ENCODE results near the gene EXOC4.

DNA sequence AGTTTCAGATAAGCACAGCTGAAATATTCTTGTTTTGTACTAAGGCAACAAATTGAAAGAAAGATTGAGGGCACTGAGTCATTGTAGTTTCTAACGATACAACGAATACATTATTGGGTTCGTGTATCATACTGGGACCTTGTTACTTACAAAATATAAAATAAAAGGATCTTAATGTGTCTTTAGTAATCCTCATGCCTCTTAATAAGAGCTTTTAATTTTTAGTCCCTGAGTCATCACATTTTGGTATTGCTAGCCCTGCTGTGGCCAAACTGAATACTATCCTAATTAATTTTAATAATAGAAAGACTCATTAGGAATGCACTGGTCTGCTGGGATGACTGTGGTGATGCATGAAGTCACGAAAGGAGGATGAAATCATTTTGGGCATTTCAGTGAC, 309.7 kb downstream of the EXOC4 start:
- TF ChIP-seq, protein P1, sequence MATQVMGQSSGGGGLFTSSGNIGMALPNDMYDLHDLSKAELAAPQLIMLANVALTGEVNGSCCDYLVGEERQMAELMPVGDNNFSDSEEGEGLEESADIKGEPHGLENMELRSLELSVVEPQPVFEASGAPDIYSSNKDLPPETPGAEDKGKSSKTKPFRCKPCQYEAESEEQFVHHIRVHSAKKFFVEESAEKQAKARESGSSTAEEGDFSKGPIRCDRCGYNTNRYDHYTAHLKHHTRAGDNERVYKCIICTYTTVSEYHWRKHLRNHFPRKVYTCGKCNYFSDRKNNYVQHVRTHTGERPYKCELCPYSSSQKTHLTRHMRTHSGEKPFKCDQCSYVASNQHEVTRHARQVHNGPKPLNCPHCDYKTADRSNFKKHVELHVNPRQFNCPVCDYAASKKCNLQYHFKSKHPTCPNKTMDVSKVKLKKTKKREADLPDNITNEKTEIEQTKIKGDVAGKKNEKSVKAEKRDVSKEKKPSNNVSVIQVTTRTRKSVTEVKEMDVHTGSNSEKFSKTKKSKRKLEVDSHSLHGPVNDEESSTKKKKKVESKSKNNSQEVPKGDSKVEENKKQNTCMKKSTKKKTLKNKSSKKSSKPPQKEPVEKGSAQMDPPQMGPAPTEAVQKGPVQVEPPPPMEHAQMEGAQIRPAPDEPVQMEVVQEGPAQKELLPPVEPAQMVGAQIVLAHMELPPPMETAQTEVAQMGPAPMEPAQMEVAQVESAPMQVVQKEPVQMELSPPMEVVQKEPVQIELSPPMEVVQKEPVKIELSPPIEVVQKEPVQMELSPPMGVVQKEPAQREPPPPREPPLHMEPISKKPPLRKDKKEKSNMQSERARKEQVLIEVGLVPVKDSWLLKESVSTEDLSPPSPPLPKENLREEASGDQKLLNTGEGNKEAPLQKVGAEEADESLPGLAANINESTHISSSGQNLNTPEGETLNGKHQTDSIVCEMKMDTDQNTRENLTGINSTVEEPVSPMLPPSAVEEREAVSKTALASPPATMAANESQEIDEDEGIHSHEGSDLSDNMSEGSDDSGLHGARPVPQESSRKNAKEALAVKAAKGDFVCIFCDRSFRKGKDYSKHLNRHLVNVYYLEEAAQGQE (tag by site-specific recombination; IDR thresholded peaks at IDR 0.05) = no peak
- no peak for TF ChIP-seq ZNF324 (tag by site-specific recombination; IDR thresholded peaks at IDR 0.05)
- no peak for TF ChIP-seq KLF7 (tag by site-specific recombination; IDR thresholded peaks at IDR 0.05; ENCODE audit: borderline replicate concordance)
- no peak for TF ChIP-seq ZNF501 (tag by site-specific recombination; IDR thresholded peaks at IDR 0.05)
- no peak for TF ChIP-seq ZNF239 (tag by site-specific recombination; IDR thresholded peaks at IDR 0.05)
- TF ChIP-seq, protein P2, sequence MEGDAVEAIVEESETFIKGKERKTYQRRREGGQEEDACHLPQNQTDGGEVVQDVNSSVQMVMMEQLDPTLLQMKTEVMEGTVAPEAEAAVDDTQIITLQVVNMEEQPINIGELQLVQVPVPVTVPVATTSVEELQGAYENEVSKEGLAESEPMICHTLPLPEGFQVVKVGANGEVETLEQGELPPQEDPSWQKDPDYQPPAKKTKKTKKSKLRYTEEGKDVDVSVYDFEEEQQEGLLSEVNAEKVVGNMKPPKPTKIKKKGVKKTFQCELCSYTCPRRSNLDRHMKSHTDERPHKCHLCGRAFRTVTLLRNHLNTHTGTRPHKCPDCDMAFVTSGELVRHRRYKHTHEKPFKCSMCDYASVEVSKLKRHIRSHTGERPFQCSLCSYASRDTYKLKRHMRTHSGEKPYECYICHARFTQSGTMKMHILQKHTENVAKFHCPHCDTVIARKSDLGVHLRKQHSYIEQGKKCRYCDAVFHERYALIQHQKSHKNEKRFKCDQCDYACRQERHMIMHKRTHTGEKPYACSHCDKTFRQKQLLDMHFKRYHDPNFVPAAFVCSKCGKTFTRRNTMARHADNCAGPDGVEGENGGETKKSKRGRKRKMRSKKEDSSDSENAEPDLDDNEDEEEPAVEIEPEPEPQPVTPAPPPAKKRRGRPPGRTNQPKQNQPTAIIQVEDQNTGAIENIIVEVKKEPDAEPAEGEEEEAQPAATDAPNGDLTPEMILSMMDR (tag by site-specific recombination; IDR thresholded peaks at IDR 0.05) = no peak
- TF ChIP-seq MEIS1 (CRISPR knock-in tag; IDR thresholded peaks at IDR 0.05; ENCODE audit: borderline replicate concordance) = no peak
